H9 (cell line): ENCODE measurements around the gene DNAJB9. TPM values are rescaled to one million over a fixed set of nuclear protein-coding genes. Genes with fewer than 3 reads are reported as not detected.
"Not testable (repeated sequence)": the region's sequence is repeated elsewhere in the genome, so short reads cannot be mapped to it uniquely, and the experiment has no call there.

Experiments used
- DNase-seq: peaks from one replicate; pipeline ENCODE4 v3.0.0-alpha.2; 2017
- H2AFZ ChIP-seq: one replicate; pipeline ENCODE4 v1.6.1; 2013; ENCODE audit warnings: mild to moderate bottlenecking, low read length, control low read depth, moderate library complexity
- H2AK5ac ChIP-seq: 2 replicates; pipeline ENCODE4 v1.6.1; 2013; ENCODE audit warnings: low read length, control low read depth, mixed read lengths; ENCODE audit not compliant: insufficient read length
- H2BK120ac ChIP-seq: one replicate; pipeline ENCODE4 v1.6.1; 2013; ENCODE audit warnings: low read depth, mild to moderate bottlenecking, low read length, control low read depth, inconsistent platforms; ENCODE audit not compliant: poor library complexity, severe bottlenecking
- H2BK12ac ChIP-seq: 2 replicates; pipeline ENCODE4 v1.6.1; 2013; ENCODE audit warnings: low read length, control low read depth, mixed read lengths, low read depth; ENCODE audit not compliant: insufficient read length
- H2BK15ac ChIP-seq: 2 replicates; pipeline ENCODE4 v1.6.1; 2013; ENCODE audit warnings: low read depth, low read length, control low read depth
- H2BK20ac ChIP-seq: one replicate; pipeline ENCODE4 v1.6.1; 2013; ENCODE audit warnings: low read depth, mild to moderate bottlenecking, low read length, control low read depth, inconsistent platforms; ENCODE audit not compliant: poor library complexity, severe bottlenecking
- H2BK5ac ChIP-seq: 2 replicates; pipeline ENCODE4 v1.6.1; 2013; ENCODE audit warnings: low read length, control low read depth, mixed read lengths; ENCODE audit not compliant: insufficient read length
- H3K14ac ChIP-seq: 2 replicates; pipeline ENCODE4 v1.6.1; 2013; ENCODE audit warnings: low read length, control low read depth; ENCODE audit not compliant: insufficient read depth
- H3K18ac ChIP-seq: 2 replicates; pipeline ENCODE4 v1.6.1; 2013; ENCODE audit warnings: low read depth, mild to moderate bottlenecking, mixed read lengths, low read length, control low read depth; ENCODE audit not compliant: insufficient read length
- H3K23ac ChIP-seq: 2 replicates; pipeline ENCODE4 v1.6.1; 2013; ENCODE audit warnings: low read length, control low read depth, mixed read lengths, low read depth; ENCODE audit not compliant: insufficient read length
- H3K23me2 ChIP-seq: 2 replicates; pipeline ENCODE4 v1.6.1; 2013; ENCODE audit warnings: low read depth, mild to moderate bottlenecking, mixed read lengths, low read length, control low read depth; ENCODE audit not compliant: insufficient read length, poor library complexity, severe bottlenecking
- H3K27ac ChIP-seq: 2 replicates; pipeline ENCODE4 v1.5.1; 2013; ENCODE audit warnings: low read length, control low read depth, mixed read lengths, low read depth; ENCODE audit not compliant: insufficient read length
- H3K27me3 ChIP-seq: 2 replicates; pipeline ENCODE4 v1.6.1; 2013; ENCODE audit warnings: low read length, control low read depth, inconsistent platforms; ENCODE audit not compliant: insufficient read depth
- H3K4ac ChIP-seq: 2 replicates; pipeline ENCODE4 v1.6.1; 2013; ENCODE audit warnings: low read depth, mild to moderate bottlenecking, control low read depth, inconsistent platforms, low read length, moderate library complexity
- H3K4me1 ChIP-seq: 2 replicates; pipeline ENCODE4 v1.6.1; 2013; ENCODE audit warnings: low read length, control low read depth, inconsistent platforms; ENCODE audit not compliant: insufficient read depth
- H3K4me2 ChIP-seq: 2 replicates; pipeline ENCODE4 v1.6.1; 2013; ENCODE audit warnings: low read length, control low read depth, mixed read lengths; ENCODE audit not compliant: insufficient read length, insufficient read depth
- H3K56ac ChIP-seq: 2 replicates; pipeline ENCODE4 v1.6.1; 2013; ENCODE audit warnings: low read depth, mild to moderate bottlenecking, mixed read lengths, low read length, control low read depth; ENCODE audit not compliant: insufficient read length
- H3K79me1 ChIP-seq: 2 replicates; pipeline ENCODE4 v1.6.1; 2013; ENCODE audit warnings: low read depth, mild to moderate bottlenecking, moderate library complexity, low read length, control low read depth, inconsistent platforms; ENCODE audit not compliant: insufficient read depth, poor library complexity, severe bottlenecking
- H3K79me2 ChIP-seq: 2 replicates; pipeline ENCODE4 v1.6.1; 2013; ENCODE audit warnings: low read length, control low read depth, inconsistent platforms; ENCODE audit not compliant: insufficient read depth
- H3K9ac ChIP-seq: 2 replicates; pipeline ENCODE4 v1.6.1; 2013; ENCODE audit warnings: low read length, control low read depth, mixed read lengths; ENCODE audit not compliant: insufficient read length; ENCODE audit errors: extremely low read depth
- H3K9me3 ChIP-seq: one replicate; pipeline ENCODE4 v1.6.1; 2013; ENCODE audit warnings: low read depth, low read length, inconsistent platforms; ENCODE audit not compliant: control insufficient read depth
- H3T11ph ChIP-seq: one replicate; pipeline ENCODE4 v1.6.1; 2013; ENCODE audit warnings: mild to moderate bottlenecking, low read length, control low read depth, inconsistent platforms
- H4K20me1 ChIP-seq: one replicate; pipeline ENCODE4 v1.6.1; 2013; ENCODE audit not compliant: control insufficient read depth, insufficient read length, insufficient read depth
- H4K5ac ChIP-seq: 2 replicates; pipeline ENCODE4 v1.6.1; 2013; ENCODE audit warnings: low read depth, mild to moderate bottlenecking, mixed read lengths, low read length, control low read depth; ENCODE audit not compliant: insufficient read length
- H4K8ac ChIP-seq: replicated peaks from 2 replicates; pipeline ENCODE4 v1.6.1; 2013; ENCODE audit warnings: low read length, control low read depth, mixed read lengths, low read depth; ENCODE audit not compliant: insufficient read length
- H4K91ac ChIP-seq: 2 replicates; pipeline ENCODE4 v1.6.1; 2013; ENCODE audit warnings: low read depth, mild to moderate bottlenecking, moderate library complexity, mixed read lengths, low read length, control low read depth; ENCODE audit not compliant: insufficient read length
- H3K27ac Mint-ChIP-seq, 3 experiments: 2 replicates in 2 of 3; 3 replicates in 1 of 3; pipeline ENCODE4 v1.8.0; 2020 to 2021; ENCODE audit warnings: mixed read lengths in 3 of 3, mild to moderate bottlenecking in 1 of 3, moderate library complexity in 1 of 3
- H3K27me3 Mint-ChIP-seq: 2 replicates; pipeline ENCODE4 v1.8.0; 2021; ENCODE audit warnings: low read depth, mild to moderate bottlenecking, moderate library complexity, mixed read lengths
- H3K36me3 Mint-ChIP-seq, 3 experiments: 2 replicates in 2 of 3; 3 replicates in 1 of 3; pipeline ENCODE4 v1.8.0; 2020 to 2021; ENCODE audit warnings: low read depth in 3 of 3, mixed read lengths in 3 of 3; ENCODE audit not compliant: insufficient read depth in 1 of 3
- H3K4me1 Mint-ChIP-seq, 2 experiments: 2 replicates each; pipeline ENCODE4 v1.8.0; 2020; ENCODE audit warnings: mixed read lengths in 2 of 2
- H3K4me3 Mint-ChIP-seq, 2 experiments: 2 replicates in 1 of 2; 3 replicates in 1 of 2; pipeline ENCODE4 v1.8.0; 2020 to 2021; ENCODE audit warnings: mild to moderate bottlenecking in 2 of 2, mixed read lengths in 2 of 2, moderate library complexity in 1 of 2
- H3K9me3 Mint-ChIP-seq, 2 experiments: 2 replicates in 1 of 2; 3 replicates in 1 of 2; pipeline ENCODE4 v1.8.0; 2020; ENCODE audit warnings: mild to moderate bottlenecking in 2 of 2, mixed read lengths in 2 of 2, moderate library complexity in 1 of 2
- WGBS: extraction: QIAGEN DNeasy Blood & Tissue Kit; methylation state at CpG from one replicate; pipeline ENCODE4 v1.1.7; 2013; ENCODE audit warnings: missing lambda C conversion rate, low lambda C conversion rate, mixed read lengths; ENCODE audit not compliant: insufficient read length; ENCODE audit errors: extremely low coverage; 5-methylcytosine and 5-hydroxymethylcytosine counted together
- total RNA-seq: library from RNA; stranded (reverse); gene quantifications from 2 replicates; pipeline ENCODE4 v1.2.1, GENCODE V29; 2021

The DNAJB9 gene
- total RNA-seq, 1 experiment from 2014 or later = 11.3 TPM

GRCh38 chr7:108538685-108539084 lies 31.0 kb upstream of the DNAJB9 start:
- H2BK5ac ChIP-seq, H2AK5ac ChIP-seq, H2BK120ac ChIP-seq, H3K4ac ChIP-seq, H2BK12ac ChIP-seq, H4K8ac ChIP-seq, H3K18ac ChIP-seq, H3K27me3 Mint-ChIP-seq, H3K79me2 ChIP-seq, H3K9me3 Mint-ChIP-seq, H2BK20ac ChIP-seq, H3K79me1 ChIP-seq, DNase-seq, H3K27ac Mint-ChIP-seq, H3T11ph ChIP-seq, H3K4me3 Mint-ChIP-seq, H3K9ac ChIP-seq, H3K27me3 ChIP-seq, H2BK15ac ChIP-seq, H3K56ac ChIP-seq, H4K5ac ChIP-seq, H4K91ac ChIP-seq, H3K4me2 ChIP-seq, H3K14ac ChIP-seq, H2AFZ ChIP-seq, H4K20me1 ChIP-seq, H3K23me2 ChIP-seq, H3K27ac ChIP-seq, H3K9me3 ChIP-seq, H3K4me1 ChIP-seq, H3K23ac ChIP-seq: not testable (repeated sequence)
- WGBS = no CpG with 5 or more reads among the region's 4 CpGs
- Mint-ChIP-seq H3K4me1 (peaks cover 16 to 24% of the 10 kb centered on the region in 2 experiments), H3K36me3 (peaks cover 0 to 15% (median 9%) of the 10 kb centered on the region in 3 experiments; a peak in 5 of 7 replicates)
